Measurements from ENCODE around the gene RTL10.

DNA sequence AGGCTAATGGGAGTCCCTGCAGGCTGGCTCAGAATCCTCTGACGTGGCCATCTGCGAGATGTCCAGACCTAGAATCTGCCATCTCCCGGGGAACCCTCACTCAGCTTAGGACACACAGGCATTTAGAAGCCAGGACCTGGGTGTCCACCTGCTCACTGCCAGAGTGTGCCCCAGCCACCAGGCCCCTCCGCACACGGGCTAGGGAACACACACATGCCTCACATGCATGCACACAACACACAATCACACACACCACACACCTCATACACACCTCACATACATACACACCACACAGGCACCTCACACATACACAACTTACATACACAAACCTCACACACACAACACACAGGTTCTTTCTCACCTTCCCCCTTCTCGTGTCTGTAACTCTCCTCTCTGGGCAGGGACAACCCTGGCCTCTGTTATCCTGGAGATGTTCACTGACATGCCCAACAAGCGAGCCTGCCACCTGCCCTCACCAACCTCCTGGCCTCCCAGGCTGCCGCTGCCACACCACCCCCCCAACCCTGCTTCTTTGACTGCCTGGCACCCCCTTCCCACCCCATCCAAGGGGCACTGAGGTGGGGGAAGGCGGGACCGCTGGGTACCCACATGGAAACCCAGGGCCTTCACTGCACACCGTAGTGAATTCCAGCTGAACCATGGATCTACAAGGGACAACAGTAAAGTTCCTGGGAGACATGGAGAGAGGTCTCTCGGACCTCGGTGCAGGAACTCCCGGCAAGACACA, 38.1 kb downstream of the RTL10 start:
- TF ChIP-seq, protein P1, sequence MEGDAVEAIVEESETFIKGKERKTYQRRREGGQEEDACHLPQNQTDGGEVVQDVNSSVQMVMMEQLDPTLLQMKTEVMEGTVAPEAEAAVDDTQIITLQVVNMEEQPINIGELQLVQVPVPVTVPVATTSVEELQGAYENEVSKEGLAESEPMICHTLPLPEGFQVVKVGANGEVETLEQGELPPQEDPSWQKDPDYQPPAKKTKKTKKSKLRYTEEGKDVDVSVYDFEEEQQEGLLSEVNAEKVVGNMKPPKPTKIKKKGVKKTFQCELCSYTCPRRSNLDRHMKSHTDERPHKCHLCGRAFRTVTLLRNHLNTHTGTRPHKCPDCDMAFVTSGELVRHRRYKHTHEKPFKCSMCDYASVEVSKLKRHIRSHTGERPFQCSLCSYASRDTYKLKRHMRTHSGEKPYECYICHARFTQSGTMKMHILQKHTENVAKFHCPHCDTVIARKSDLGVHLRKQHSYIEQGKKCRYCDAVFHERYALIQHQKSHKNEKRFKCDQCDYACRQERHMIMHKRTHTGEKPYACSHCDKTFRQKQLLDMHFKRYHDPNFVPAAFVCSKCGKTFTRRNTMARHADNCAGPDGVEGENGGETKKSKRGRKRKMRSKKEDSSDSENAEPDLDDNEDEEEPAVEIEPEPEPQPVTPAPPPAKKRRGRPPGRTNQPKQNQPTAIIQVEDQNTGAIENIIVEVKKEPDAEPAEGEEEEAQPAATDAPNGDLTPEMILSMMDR (IDR thresholded peaks at IDR 0.05): no peak
- TF ChIP-seq SIN3A (IDR thresholded peaks at IDR 0.05; ENCODE audit: borderline replicate concordance, insufficient read depth, low read depth, low read length): no peak
